ENCODE measurements around the gene PDK2.
A peak's percentile ranks its signal among the peaks of the same experiment; 100 is the strongest.

PDK2 gene

GRCh38 chr17:50143461-50144176, 48.5 kb downstream of the PDK2 start:
- H3K4me3 ChIP-seq (ENCODE audit: low read depth, low read length): no peak overlapping the region
- no peak for TF ChIP-seq CTCF (IDR thresholded peaks at IDR 0.05; ENCODE audit: insufficient read depth, low read length, missing control alignments)
- CTCF ChIA-PET: interaction anchor here (0.6 to 6.6 kb wide), 7 partner anchors 8 to 49 kb away, joined by 3 to 40 read pairs (median 4); no protein-coding TSS in a partner anchor
- no peak for DNase-seq (ENCODE audit: low read depth, low spot score)
- POLR2A ChIA-PET: no interaction called here

DNA sequence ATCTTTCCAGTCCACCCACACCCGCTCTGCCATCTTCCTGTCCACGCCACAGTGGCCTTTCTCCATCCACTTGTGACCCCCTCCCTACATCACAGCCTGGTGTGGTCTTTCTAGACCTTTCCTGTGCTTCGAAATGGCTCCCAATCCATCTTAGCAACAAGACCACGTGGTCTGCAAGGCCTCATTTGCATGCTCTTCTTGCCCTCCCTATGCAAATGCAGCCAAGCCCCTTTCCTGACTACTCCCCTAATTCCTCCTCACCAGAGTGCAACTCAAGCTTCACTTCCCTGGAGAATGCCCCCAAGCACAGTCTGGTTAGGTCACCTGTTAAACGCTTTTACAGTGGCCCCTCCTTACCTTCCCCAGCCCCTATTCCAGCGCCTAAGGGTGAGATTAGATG, 49.2 kb downstream of the PDK2 start:
- no peak overlapping the region for H3K4me3 ChIP-seq (ENCODE audit: low read depth, low read length)
- ChIA-PET POLR2A (interaction anchor here (0.9 kb wide), 1 partner anchor 8 kb away, joined by 4 read pairs; no protein-coding TSS in a partner anchor), CTCF (interaction anchor here (0.6 to 8.9 kb wide), 6 partner anchors 8 to 151 kb away, joined by 3 to 77 read pairs (median 5); partner anchors contain the start of gene SAMD14)
- no peak for TF ChIP-seq CTCF (IDR thresholded peaks at IDR 0.05; ENCODE audit: insufficient read depth, low read length, missing control alignments)
- no peak for DNase-seq (ENCODE audit: low read depth, low spot score)

DNA sequence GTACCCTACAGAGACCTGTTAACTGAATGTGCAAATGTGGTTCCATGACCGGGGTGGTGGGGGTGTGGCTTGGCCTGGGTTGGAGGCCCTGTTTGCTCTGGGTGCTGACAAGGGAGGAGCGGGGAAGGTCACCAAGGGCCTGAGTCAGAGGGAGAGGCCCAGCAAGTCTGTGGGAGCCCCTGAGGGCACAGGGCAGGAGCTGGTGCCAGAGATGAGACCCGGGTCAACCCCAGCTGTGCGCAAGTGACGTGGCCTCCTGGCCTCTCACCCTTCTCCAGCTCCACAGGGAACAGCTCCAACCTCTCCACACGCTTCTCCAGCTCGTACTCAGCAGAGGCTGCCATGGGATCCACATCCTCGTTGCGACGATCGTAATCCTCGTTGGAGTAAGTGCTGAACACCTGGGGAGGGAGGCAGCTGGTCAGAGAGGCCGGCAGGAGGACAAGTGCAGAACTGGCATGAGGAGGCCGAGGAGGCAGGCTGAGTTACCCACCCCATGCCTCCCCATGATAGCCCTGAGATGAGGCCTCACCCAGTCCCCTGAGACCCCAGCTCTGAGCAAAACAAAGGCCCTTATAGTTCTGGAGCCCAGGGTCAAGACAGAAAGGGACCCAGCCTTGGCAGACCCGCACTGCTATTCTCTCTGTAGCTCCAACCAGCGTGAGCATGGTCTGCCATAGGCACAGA, 49.8 kb downstream of the PDK2 start:
- CTCF ChIA-PET: interaction anchor here (0.7 to 8.9 kb wide), 9 partner anchors 8 to 151 kb away, joined by 3 to 77 read pairs (median 6); partner anchors contain the start of genes PDK2 and SAMD14
- no peak for DNase-seq (ENCODE audit: low read depth, low spot score)
- POLR2A ChIA-PET: interaction anchor here (0.9 kb wide), 1 partner anchor 9 kb away, joined by 4 read pairs; no protein-coding TSS in a partner anchor
- H3K4me3 ChIP-seq (ENCODE audit: low read depth, low read length): no peak overlapping the region
- TF ChIP-seq CTCF (IDR thresholded peaks at IDR 0.05; ENCODE audit: insufficient read depth, low read length, missing control alignments): no peak

DNA sequence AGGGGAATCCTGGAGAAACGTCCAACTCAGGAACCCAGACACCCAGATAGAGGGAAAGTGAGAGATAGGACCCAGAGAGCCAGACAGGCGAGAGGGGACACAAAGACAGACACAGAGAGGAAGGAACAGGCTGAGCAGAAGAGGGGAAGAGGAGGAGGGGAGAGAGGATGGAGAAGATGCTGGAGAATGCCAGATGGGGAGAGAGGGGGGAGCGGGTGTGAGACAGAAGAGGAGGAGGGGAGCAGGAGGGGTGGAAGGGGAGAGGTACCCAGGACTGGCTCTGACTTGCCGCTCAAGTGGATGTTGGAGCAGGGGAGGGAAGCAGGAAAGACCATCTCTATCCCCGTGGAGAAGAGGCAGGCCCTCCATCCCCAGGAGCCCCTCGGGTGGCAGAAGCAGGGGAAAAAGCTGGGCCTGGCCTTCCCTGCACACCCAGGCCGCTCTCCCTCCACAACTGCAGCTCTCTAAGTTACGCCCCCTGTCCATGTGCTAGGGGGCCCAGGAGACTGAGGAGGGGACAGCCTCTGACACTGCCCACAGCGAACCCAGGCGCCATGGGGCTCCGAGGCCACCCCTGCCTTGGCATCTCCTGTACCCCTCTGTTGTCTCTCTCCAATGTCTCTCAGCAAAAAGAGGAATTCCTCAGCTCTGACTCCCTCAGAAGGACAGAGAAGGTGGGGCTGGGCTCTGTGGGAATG, 50.5 kb downstream of the PDK2 start:
- ChIA-PET CTCF (interaction anchor here (1.1 to 8.9 kb wide), 9 partner anchors 9 to 150 kb away, joined by 3 to 77 read pairs (median 6); partner anchors contain the start of genes PDK2 and SAMD14), POLR2A (interaction anchor here (0.6 to 1.1 kb wide), 2 partner anchors 13 to 64 kb away, joined by 3 read pairs; no protein-coding TSS in a partner anchor)
- peak overlapping the region; percentile 77 for H3K4me3 ChIP-seq (ENCODE audit: low read depth, low read length)
- no peak for TF ChIP-seq CTCF (IDR thresholded peaks at IDR 0.05; ENCODE audit: insufficient read depth, low read length, missing control alignments)
- DNase-seq (ENCODE audit: low read depth, low spot score): no peak

DNA sequence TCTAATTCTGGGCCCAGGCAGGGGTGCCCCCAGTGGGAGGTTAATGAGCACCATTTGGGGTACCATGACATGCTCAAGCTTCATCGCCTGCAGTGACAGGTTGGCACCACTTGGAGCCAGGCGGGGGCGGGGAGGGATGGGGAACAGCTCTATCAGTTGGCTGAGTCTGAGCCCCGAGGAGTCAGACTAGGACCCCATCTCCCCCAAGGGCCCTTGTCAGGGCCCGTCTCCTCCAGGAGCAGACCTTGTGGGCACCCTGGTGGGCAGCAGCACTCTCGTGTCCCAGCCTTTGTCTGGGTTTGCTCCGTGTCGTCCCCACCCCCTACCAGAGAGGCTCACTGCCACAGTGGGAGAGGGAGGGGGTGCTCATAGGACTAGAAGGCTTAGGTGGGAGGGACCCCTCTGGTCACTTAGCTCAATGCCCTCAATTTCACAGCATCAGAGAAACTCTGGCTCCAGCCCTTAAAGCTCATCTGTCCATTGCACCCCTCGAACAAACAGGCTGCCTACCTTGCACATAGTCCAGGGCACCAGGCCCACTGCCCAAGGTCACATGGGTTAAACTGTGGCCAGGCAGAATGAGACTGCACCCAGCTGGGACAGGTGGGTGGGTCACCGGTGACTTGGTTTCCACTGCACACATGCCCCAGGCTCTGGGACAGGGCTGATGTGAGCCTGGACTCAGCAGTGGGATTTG, 51.2 kb downstream of the PDK2 start:
- ChIA-PET POLR2A (interaction anchor here (0.6 to 1.1 kb wide), 2 partner anchors 13 to 63 kb away, joined by 3 read pairs; no protein-coding TSS in a partner anchor), CTCF (interaction anchor here (1.1 to 8.9 kb wide), 8 partner anchors 10 to 149 kb away, joined by 3 to 77 read pairs (median 6); partner anchors contain the start of gene PDK2)
- DNase-seq (ENCODE audit: low read depth, low spot score): no peak
- H3K4me3 ChIP-seq (ENCODE audit: low read depth, low read length): peak overlapping the region; percentile 77
- TF ChIP-seq CTCF (IDR thresholded peaks at IDR 0.05; ENCODE audit: insufficient read depth, low read length, missing control alignments): no peak

Measured in AG04449 (cell line).